Activated CD8-positive, alpha-beta memory T cell treated with anti-CD3 and anti-CD28 coated beads, Interleukin-2, amount 50 U/mL, for 24 hours (primary cell): ENCODE results near the gene CNGB1.
"Not testable (repeated sequence)": the region's sequence is repeated elsewhere in the genome, so short reads cannot be mapped to it uniquely, and the experiment has no call there.

Source experiments
- DNase-seq: peaks from one replicate; pipeline ENCODE4 v3.0.0-alpha.2; 2020; ENCODE audit errors: extremely low read depth

The CNGB1 gene

GRCh38 chr16:57952909-57953308 is 18.0 kb downstream of the CNGB1 start:
- DNase-seq: no peak

GRCh38 chr16:57951204-57951960 is 19.5 kb downstream of the CNGB1 start:
- DNase-seq: no peak

DNA sequence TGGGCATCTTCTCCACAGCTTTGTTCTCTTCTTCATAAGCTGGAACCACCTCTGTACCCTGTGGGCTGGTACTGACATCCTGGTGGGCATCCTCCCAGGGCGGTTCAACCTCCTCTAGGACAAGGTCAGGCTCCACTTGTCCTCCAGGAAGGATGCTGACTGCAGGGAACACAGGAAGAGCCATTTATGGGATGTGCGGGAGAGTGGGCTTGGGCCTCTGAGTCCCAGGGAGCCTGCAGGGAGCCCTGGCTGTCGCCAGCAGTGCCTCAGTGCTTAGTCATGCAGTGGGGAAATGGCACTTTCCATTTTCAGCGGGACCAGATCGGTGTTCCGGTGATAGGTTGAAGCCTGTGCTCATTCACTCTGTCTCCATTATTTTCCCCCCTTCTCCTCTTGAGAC is 20.5 kb downstream of the CNGB1 start:
- no peak for DNase-seq

GRCh38 chr16:57949595-57950238 is 21.2 kb downstream of the CNGB1 start:
- DNase-seq: no peak

DNA sequence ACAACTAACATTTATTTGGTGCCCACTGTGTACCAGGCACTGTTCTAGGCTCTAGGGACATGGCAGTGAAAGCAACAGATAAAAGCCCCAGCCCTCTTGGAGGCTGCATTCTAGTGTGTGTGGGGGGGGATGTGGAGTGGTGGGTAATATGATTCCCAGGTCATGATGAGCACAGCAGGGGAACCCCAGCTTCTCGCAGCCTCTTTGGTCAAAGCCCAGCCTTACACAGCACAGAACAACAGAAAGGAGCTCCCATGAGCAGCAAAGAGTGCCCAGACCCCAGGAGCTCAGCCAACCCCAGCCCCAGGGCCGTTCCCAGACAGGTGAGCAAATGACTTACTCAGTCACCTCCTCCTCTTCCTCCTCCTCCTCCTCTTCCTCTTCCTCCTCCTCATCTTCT is 21.9 kb downstream of the CNGB1 start:
- no peak for DNase-seq

DNA sequence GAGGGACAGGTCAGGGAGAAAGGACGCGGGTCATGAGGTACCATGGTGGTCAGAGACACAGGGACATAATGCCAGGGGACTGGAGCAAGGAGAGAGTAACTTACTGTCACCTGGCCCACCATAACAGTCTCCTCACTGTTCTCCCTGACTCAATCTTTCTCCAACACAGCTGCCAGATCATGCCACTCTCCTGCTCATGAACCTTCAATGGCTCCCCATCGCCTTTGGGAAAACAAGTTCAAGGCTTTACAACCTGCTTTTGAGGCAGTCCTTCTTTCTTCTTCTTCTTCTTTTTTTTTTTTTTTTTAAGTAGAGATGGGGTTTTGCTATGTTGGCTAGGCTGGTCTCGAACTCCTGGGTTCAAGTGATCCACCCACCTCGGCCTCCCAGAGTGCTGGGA is 22.9 kb downstream of the CNGB1 start:
- DNase-seq: no peak

GRCh38 chr16:57947261-57947660 is 23.7 kb downstream of the CNGB1 start:
- DNase-seq: no peak

DNA sequence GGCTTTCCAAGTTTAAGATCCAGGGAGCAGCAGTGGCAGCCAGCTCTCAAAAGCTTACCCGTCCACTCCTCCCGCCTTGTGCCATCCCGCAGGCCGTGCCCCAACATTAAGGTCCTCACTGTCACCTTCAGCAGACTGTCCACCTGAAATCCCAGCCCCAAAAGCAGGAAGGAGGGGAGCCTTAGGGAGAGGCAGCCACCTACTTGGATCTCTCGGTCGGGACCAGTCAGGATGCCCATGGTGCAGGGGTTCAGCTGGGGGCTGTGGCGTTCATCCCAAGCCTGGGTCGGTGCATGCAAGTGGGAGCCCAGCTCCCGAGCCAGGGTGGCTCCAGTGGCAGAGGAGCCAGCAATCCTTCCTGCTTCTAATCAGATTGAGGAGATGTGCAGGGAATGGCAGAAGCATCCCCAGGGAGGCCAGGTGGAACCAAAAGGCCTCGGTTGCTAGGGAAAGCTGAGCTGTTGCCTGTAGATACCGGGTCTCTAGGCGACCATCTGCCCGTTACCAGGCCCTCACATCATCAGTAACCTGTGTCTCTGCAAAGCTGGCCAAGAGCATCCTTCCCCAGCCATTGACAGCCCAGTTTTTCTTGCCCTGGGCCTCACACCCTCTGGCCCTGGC is 24.6 kb downstream of the CNGB1 start:
- DNase-seq: no peak

DNA sequence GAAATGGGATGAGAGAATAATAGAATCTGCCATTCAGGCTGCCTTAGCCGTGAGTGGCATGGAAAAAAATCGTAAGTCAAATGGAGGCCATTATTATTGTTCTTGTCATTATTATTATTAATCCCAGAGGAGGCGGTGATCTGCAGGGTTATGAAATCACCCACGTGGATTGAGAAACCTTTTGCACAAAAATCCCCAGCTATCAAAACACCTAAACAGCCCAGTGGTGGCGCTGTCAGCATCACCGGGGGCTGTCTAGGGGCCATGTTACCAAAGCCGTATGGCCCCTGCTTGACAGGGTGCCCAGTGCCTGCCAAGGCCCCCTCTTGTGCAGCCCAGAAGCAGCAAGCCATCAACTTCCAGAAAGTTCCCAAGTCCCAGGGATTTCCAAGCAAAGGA is 25.2 kb downstream of the CNGB1 start:
- DNase-seq: no peak

DNA sequence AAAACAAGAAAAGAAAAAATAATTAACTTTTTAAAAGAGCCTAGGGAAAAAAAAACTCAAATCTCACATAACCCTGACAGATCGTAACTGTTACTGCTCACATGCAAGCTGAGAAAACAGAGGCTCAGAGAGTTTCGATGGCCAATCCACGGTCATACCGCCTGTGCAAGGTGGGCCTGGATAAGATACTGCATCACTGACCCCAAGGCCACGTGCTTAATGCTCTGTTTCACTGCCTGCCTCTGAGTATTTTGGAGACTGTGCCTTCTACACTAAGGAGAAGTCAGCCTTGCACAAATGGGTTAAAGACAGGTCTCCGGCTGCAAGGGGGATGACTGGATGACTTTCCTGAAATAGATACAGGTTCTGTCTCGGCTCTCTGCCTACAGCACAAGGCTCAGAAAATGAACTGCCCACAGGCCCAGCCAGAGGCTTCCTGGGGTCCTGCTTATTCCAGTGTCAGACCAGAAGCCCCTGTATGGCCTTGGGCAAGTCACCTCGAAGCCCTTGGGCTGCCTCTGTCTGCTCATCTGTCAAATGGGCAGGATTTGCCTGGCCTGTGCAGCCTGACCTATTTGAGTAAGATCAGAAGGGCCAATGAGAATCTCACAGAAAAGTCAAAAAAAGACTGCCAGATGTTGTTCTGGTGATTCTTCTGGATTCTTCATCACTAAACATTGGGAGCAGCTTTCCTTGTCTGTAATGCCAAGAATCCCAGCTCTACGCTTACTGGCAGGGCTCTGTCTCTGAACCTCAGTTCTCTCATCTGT is 25.8 kb downstream of the CNGB1 start:
- DNase-seq: no peak

DNA sequence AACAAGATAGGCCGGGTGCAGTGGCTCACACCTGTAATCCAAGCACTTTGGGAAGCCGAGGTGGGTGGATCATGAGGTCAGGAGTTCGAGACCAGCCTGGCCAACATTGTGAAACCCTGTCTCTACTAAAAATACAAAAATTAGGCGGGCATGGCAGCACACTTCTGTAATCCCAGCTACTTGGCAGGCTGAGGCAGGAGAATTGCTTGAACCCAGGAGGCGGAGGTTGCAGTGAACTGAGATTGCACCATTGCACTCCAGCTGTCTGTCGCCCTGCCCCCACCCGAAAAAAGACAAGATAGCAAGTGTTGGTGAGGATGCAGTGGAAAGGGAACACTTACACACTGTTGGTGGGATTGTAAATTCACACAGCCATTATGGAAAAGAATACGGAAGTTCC is 27.5 kb downstream of the CNGB1 start:
- not testable (repeated sequence) for DNase-seq

DNA sequence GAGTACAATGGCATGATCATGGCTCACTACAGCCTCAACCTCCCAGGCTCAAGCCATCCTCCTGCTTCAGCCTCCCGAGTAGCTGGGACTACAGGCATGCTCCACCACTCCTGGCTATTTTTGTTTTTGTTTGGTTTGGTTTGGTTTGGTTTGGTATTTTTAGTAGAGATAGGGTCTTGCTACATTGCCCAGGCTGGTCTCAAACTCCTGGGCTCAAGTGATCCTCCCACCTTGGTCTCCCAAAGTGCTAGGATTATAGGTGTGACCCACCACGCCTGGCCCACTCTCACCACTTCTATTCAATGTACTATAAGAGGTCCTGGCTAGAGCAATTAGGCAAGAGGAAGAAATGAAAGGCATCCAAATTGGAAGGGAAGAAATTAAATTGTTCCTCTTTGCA is 29.0 kb downstream of the CNGB1 start:
- not testable (repeated sequence) for DNase-seq

GRCh38 chr16:57941016-57941664 is 29.8 kb downstream of the CNGB1 start:
- no peak for DNase-seq

GRCh38 chr16:57940382-57940966 is 30.5 kb downstream of the CNGB1 start:
- DNase-seq: no peak

DNA sequence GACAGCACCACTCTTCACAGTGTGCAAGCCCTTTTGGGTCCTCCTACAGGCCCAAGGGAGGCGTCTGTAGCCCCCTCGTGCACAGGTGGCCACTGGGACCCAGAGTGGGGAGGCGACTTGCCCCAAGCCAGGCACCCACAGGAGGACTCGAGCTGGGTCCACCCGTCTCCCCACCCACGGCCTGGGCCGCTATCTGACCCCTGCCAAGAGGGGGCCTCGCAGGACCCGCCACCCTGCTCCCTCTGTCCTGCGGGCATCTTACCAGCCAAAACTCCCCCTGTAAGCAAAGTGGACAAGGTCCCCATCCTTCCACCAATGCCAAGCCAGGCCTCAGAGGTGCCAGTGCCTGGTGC is 31.1 kb downstream of the CNGB1 start:
- no peak for DNase-seq

GRCh38 chr16:57938936-57939871 is 31.7 kb downstream of the CNGB1 start:
- no peak for DNase-seq

DNA sequence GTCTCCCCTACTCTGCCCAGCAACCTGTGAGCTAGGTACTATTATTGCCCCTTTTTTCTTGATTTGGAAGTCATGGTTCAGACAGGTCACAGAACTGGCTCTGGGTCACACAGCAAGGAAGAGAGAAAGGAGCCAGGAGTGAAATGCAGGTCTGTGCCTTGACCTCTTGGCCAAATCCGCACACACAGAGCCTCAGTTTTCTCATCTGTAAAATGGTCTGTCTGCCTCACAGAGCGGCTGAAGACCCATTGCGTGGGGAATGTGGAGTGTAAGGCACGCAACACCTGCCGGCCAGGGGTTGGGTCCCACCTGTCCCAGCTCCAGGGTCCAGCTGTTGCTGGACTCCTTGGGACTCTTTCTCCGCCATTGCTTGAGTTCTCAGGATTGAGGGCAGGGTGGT is 32.4 kb downstream of the CNGB1 start:
- no peak for DNase-seq

- no peak for DNase-seq
Observed at GRCh38 chr16:57937861-57938260, 33.1 kb downstream of the CNGB1 start.

GRCh38 chr16:57935904-57936303 is 35.0 kb downstream of the CNGB1 start:
- no peak for DNase-seq

DNA sequence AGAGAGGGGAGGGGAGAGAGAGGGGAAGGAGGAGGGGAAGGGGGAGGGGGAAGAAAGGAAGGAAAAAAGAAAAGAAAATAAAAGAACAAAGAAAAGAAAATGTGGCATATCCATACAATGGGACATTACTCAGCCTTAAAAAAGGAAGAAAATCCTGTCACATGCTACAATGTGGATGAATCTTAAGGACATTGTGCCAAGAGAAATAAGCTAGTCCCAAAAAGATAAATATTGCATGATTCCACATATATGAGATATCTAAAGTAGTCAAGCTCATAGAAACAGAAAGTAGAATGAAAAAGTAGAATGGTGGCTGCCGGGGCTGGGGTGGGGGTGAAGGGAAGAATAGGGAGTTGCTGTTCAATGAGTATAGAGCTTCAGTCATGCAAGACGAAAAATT is 40.4 kb downstream of the CNGB1 start:
- no peak for DNase-seq

DNA sequence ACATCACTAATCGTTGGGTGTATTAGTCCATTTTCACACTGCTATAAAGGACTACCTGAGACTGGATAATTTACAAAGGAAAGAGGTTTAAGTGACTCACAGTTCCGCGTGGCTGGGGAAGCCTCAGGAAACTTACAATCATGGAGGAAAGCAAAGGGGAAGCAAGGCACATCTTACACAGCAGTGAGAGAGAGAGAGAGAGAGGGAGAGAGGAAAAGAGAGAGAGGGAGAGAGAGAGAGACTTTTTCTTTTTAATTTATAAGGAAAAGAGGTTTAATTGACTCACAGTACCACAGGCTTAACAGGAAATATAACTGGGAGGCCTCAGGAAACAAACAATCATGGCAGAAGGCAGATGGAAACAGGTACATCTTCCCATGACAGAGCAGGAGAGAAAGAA is 41.7 kb downstream of the CNGB1 start:
- no peak for DNase-seq
